Measurements from ENCODE around the gene SLC6A20. TPM values are rescaled to one million over a fixed set of nuclear protein-coding genes. Genes with fewer than 3 reads are reported as not detected.

Gene SLC6A20
- total RNA-seq, 2 experiments from 2014 or later: not detected

- Mint-ChIP-seq H3K36me3 (ENCODE audit: low read depth) (no peaks in the 10 kb centered on the region), H3K4me1 (ENCODE audit: low read depth) (no peaks in the 10 kb centered on the region), H3K9me3 (no peaks in the 10 kb centered on the region), H3K4me3 (no peak overlapping the region), H3K27me3 (no peaks in the 10 kb centered on the region), H3K27ac (no peak overlapping the region)
- Histone ChIP-seq H3K9me3 (ENCODE audit: control insufficient read depth in 1 of 2, insufficient read depth in 1 of 2, low read length in 2 of 2) (peaks cover 0 to 3% of the 10 kb centered on the region in 2 experiments), H3K27me3 (ENCODE audit: control insufficient read depth in 1 of 2, insufficient read depth in 2 of 2, low read length in 2 of 2) (peaks cover 0 to 3% of the 10 kb centered on the region in 2 experiments), H3K36me3 (ENCODE audit: insufficient read depth, low read length) (no peaks in the 10 kb centered on the region), H3K27ac (ENCODE audit: low read depth in 1 of 2, low read length in 2 of 2) (no peak overlapping the region), H3K4me1 (ENCODE audit: insufficient read depth, low read length) (peaks cover 6% of the 10 kb centered on the region), H3K4me3 (ENCODE audit: low read length) (no peak overlapping the region)
- no peak for TF ChIP-seq CTCF (IDR thresholded peaks at IDR 0.05)
- ChIA-PET POLR2A (no interaction called here), CTCF (interaction anchor here (1.1 to 3.0 kb wide), 3 partner anchors 125 to 317 kb away, joined by 3 to 18 read pairs (median 9); partner anchors contain the start of gene CCR9)
- DNase-seq (no peak), ATAC-seq (ENCODE audit: poor library complexity) (no peak)
- intact Hi-C loops (cut with DNase I, micrococcal nuclease): loop anchor here (1.0 to 2.0 kb wide), 3 partner anchors 167 to 317 kb away; no protein-coding TSS in a partner anchor
Observed at GRCh38 chr3:45761831-45762230, 34.5 kb downstream of the SLC6A20 start.

- Mint-ChIP-seq H3K9me3 (no peaks in the 10 kb centered on the region), H3K36me3 (ENCODE audit: low read depth) (no peaks in the 10 kb centered on the region), H3K4me1 (ENCODE audit: low read depth) (no peaks in the 10 kb centered on the region), H3K27ac (no peak overlapping the region), H3K4me3 (no peak overlapping the region), H3K27me3 (no peaks in the 10 kb centered on the region)
- TF ChIP-seq CTCF (IDR thresholded peaks at IDR 0.05): peak; percentile 72
- CTCF ChIA-PET: interaction anchor here (0.6 to 3.0 kb wide), 5 partner anchors 125 to 617 kb away, joined by 3 to 18 read pairs (median 3); partner anchors contain the start of gene CCR9
- intact Hi-C loops (cut with DNase I, micrococcal nuclease): loop anchor here (1.0 to 2.0 kb wide), 3 partner anchors 168 to 318 kb away; no protein-coding TSS in a partner anchor
- POLR2A ChIA-PET: no interaction called here
- H3K36me3 ChIP-seq (ENCODE audit: insufficient read depth, low read length): no peaks in the 10 kb centered on the region
- ATAC-seq (ENCODE audit: poor library complexity): peak; percentile 54
- H3K4me3 ChIP-seq (ENCODE audit: low read length): no peak overlapping the region
- H3K9me3 ChIP-seq (ENCODE audit: control insufficient read depth in 1 of 2, insufficient read depth in 1 of 2, low read length in 2 of 2): peaks cover 0 to 3% of the 10 kb centered on the region in 2 experiments
- no peak overlapping the region for H3K27ac ChIP-seq (ENCODE audit: low read depth in 1 of 2, low read length in 2 of 2)
- peaks cover 6% of the 10 kb centered on the region for H3K4me1 ChIP-seq (ENCODE audit: insufficient read depth, low read length)
- H3K27me3 ChIP-seq (ENCODE audit: control insufficient read depth in 1 of 2, insufficient read depth in 2 of 2, low read length in 2 of 2): peaks cover 0 to 3% of the 10 kb centered on the region in 2 experiments
- peak in 12 of 14 experiments; percentile 14 to 74 (median 26) for DNase-seq
Observed at GRCh38 chr3:45760878-45761711, 35.2 kb downstream of the SLC6A20 start.

- Histone ChIP-seq H3K9me3 (ENCODE audit: control insufficient read depth in 1 of 2, insufficient read depth in 1 of 2, low read length in 2 of 2) (peaks cover 0 to 3% of the 10 kb centered on the region in 2 experiments), H3K27ac (ENCODE audit: low read depth in 1 of 2, low read length in 2 of 2) (no peak overlapping the region), H3K4me3 (ENCODE audit: low read length) (no peak overlapping the region), H3K36me3 (ENCODE audit: insufficient read depth, low read length) (no peaks in the 10 kb centered on the region), H3K27me3 (ENCODE audit: control insufficient read depth in 1 of 2, insufficient read depth in 2 of 2, low read length in 2 of 2) (peaks cover 0 to 3% of the 10 kb centered on the region in 2 experiments), H3K4me1 (ENCODE audit: insufficient read depth, low read length) (peaks cover 6% of the 10 kb centered on the region)
- no peak for TF ChIP-seq CTCF (IDR thresholded peaks at IDR 0.05)
- Mint-ChIP-seq H3K9me3 (no peaks in the 10 kb centered on the region), H3K27me3 (no peaks in the 10 kb centered on the region), H3K27ac (no peak overlapping the region), H3K36me3 (ENCODE audit: low read depth) (no peaks in the 10 kb centered on the region), H3K4me1 (ENCODE audit: low read depth) (no peaks in the 10 kb centered on the region), H3K4me3 (no peak overlapping the region)
- ATAC-seq (ENCODE audit: poor library complexity) (no peak), DNase-seq (no peak)
- intact Hi-C loops (cut with DNase I, micrococcal nuclease): loop anchor here in 1 of 2 experiments (2.0 kb wide), 1 partner anchor 319 kb away; no protein-coding TSS in a partner anchor
- ChIA-PET CTCF (interaction anchor here (3.0 kb wide), 1 partner anchor 319 kb away, joined by 9 read pairs; no protein-coding TSS in a partner anchor), POLR2A (no interaction called here)
Observed at GRCh38 chr3:45759851-45760250, 36.5 kb downstream of the SLC6A20 start.

All from CD4-positive, alpha-beta T cell (primary cell).